Activated gamma-delta T cell treated with anti-CD3 and anti-CD28 coated beads, Interleukin-2, amount 50 U/mL, for 16 hours (primary cell): ENCODE measurements around the gene TLR9.

Experiments used
- DNase-seq: peaks from one replicate; pipeline ENCODE4 v3.0.0-alpha.2; 2020; ENCODE audit warnings: low read depth

Gene TLR9

DNA sequence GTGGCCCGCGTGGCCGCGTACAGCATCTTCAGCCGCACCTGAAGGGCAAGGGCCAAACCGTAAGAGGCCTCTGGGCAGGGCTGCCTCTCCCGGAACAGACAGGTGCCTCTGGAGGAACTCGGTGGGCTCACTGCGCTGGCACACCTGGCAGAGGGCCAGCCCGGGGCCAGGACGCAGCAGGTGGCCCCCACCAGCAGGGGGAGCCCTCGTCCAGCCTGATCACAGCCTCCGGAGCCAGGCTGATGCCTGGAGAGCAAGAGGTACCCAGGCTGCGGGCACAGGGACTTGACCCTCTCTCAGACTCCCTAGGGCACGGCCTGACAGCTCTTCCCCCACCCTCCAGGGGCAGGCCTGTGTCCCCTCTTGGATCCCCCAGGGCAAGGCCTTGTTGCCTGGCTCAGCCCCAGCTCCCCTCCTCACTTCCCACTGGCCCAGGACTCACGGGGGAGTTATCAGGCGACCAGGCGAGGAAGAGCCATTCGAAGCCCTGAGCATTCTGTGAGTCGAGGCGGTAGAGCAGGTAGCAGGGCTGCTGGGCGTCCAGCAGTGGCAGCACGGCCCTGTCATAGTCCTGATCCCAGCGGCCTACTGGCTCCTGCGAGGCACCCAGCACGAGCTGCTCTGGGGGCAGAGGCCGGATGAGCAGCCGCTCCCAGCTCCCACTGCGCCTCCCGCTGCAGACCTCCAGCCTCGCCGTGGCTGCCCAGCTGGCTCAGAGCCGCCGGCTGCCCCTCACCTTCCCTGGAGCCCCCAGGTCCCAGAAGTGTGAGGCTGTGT, 6.2 kb upstream of the TLR9 start:
- peak; percentile 88 for DNase-seq

DNA sequence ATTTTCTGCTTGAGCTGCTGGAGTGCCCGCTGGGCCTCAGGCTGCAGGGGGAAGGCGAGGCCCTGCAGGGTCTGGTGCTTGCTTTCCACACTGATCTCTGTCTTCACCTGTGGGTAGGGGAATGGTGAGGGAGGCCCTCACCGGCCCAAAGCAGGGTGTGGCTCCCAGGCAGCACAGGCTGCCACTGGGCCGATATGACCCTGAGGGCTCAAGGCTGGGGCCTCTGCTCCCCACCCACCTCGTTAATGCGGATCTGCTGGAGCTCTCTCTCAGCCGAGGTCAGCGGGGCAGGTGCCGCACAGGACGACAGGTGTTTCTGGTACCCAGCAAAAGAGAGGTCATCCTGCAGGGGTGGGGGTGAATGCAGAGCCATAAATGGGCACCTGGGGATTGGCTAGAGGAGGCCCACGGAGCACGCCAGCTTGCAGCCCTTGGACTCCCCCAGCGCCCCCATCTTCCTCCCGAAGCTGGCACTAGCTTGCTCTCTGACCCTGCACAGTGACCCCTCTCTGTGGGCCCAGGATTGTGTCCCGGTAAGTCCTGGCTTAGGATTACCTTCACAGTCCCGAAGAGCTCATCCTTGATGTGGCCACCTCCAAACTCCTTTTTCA, 5.5 kb upstream of the TLR9 start:
- DNase-seq: no peak

DNA sequence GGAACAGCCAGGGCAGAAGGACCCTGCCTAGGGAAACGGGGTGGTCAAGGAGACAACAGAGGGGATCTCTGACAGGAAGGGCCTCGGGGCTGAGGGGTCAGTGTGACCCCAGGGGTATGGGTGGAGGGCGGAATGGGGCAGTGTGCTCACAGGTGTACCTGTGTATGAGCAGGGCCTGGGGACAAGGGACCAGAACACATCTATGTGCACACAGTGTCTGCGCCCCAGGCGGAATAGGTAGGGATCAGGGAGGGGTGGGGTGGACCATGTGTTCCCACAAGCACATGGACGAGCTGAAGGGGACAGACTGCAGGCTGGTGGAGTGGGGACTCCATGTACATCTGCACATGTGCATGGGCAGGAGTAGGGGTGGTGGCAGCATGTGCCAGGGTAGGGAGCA, 5.0 kb upstream of the TLR9 start:
- DNase-seq: no peak

DNA sequence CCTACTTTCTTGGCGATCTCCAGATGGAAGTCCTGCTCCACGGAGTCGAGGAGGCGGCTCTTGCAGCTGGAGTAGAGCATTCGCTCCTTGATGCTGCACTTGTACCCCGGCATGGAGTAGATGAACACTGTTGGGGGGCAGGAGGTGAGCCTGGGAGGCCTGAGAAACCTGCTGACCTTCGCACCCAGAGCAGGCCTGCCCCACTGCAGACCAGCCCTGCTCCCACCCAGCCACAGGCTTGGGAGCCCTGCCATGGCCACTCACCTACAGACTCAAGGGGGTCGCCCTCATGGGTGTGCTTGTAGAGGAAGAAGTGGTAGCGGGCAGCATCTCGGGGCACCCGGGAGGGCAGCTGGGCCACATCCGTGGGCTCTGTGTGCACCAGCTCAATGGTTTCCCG, 4.2 kb upstream of the TLR9 start:
- DNase-seq: no peak

DNA sequence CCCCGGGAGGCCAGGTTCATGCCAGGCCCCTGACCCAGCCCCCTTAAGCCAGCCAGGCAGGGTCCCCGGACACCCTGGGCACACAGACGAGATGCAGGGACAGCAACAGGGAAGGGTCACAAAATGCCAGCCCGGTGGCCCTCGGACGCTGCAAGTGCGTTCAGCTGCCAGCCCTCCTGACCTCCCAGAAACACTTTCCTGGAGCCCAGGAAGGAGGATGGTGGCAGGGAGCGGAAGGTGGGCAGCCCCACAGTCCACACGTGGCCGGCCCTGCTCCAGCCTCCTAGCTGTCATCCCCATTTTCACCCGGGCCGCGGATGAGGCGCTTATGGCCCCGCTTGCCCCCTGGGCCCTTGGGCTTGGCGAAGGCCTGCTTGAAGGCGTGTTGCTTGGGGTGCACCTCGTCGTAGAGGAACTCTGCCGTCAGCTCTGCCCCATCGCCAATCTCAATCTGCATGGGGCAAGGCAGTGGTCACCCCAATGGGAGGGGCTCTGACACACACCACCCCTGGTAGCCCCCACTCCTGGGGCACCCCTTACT, 3.4 kb upstream of the TLR9 start:
- DNase-seq: no peak

DNA sequence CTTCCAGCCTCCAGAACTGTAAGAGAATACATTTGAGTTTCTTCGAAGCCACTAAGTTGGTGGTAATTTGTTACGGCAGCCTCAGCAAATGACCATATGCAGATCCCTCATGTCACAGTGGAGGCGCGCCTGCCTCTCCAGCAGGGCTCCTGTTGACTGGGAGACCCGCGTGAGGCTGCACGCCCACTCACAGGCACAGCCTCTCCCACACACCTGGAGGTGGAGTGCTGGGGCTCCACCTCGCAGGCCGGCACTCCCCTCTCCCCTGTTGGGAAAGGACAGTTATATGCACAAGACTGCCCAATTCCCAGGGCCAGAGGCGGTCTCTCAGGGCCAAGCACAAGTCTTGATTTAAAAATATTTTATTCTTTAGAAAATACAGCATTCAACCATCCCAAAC, 2.8 kb upstream of the TLR9 start:
- DNase-seq: no peak

DNA sequence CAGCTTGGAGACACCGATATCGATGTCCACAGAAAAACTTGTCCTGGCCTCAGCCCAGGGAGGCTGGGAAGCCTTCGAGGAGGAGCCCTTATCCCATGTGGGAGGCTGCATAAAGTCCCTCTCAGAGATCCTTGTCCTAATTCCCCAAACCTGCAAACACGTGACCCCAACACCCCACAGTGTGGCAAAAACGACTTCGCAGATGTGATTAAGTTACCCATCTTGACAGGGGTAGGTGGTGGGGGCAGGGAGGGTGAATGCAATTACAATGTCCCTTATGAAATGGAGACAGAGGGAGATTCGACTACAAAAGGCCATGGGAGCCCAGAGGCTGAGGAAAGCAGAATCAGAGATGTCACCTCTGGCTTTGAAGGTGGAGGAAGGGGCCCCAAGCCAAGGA, 2.3 kb upstream of the TLR9 start:
- DNase-seq: no peak

DNA sequence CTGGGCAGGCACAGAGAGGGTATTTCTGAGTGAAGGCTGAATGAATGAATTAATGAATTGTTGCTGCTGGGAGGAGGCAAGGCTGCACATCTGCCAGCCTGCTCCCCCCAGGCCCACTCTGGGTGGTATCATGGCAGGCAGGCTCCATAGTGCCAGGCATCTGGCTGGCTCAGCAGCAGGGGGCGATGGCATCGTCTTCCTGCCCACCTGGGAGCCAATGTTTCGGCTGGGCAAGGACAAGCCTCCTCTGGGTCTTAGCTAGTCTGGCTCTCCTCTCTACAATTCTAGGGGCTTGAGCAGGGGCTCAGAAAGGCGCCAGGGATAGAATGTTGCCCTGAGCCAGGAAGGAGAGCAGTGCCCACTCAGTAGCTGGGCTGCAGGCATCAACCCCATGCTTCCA, 1.7 kb upstream of the TLR9 start:
- DNase-seq: no peak

DNA sequence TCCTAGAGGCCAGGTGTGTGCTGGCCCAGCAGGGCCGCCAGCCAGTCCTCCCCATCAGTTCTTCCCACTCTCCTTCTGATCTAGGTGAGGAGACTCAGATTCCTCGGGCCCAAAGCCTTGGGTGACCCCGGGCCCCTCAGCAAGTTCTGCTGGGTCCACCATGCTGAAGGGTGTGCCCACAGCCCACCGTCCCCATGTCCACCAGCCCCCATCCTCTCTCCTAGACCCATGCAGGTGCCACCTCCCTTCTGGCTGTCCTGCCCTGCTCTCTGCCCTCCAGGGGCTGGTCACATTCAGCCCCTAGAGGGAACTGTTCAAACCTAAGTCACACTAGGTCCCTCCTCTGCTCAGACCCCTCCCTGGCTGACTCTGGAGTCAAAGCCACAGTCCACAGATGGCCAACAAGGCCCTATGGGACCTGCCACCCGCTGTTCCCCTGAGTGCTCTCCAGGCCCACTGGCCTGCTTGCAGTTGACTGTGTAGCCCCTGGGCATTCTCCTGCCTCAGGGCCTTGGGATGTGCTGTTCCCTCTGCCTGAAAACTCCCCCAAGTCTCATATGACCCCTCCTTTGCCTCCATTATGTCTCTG, 878 bp upstream of the TLR9 start:
- no peak for DNase-seq

DNA sequence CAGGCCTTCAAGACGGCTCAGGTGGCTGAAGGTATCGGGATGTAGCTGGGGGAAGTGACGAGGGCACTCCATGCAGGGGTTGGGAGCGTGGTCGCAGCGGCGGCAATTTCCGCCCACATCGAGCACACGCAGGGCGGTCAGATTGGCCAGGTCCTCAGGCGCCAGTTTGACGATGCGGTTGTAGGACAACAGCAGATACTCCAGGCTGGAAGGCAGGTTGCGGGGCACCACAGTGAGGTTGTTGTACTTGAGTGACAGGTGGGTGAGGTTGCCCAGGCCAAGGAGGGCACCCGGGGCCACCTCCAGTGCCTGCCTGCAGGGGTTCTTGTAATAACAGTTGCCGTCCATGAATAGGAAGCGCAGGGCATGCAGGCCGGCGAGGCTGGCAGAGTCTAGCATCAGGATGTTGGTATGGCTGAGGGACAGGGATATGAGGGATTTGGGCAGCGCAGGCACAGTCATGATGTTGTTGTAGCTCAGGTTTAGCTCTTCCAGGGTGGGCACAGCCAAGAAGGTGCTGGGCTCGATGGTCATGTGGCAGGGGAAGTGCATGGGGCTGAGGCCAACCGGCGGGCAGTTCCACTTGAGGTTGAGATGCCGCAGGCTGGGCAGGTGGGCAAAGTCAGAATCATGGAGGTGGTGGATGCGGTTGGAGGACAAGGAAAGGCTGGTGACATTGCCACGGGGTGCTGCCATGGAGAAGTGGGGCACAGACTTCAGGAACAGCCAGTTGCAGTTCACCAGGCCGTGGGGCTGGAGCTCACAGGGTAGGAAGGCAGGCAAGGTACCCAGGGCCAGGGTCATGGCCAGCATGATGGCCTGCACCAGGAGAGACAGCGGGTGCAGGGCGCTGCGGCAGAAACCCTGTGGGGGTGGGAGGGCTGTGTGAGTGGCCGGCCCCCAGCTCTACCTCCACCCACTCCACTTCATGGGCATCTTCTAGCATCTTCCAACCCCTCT, 1.7 kb downstream of the TLR9 start:
- no peak for DNase-seq

DNA sequence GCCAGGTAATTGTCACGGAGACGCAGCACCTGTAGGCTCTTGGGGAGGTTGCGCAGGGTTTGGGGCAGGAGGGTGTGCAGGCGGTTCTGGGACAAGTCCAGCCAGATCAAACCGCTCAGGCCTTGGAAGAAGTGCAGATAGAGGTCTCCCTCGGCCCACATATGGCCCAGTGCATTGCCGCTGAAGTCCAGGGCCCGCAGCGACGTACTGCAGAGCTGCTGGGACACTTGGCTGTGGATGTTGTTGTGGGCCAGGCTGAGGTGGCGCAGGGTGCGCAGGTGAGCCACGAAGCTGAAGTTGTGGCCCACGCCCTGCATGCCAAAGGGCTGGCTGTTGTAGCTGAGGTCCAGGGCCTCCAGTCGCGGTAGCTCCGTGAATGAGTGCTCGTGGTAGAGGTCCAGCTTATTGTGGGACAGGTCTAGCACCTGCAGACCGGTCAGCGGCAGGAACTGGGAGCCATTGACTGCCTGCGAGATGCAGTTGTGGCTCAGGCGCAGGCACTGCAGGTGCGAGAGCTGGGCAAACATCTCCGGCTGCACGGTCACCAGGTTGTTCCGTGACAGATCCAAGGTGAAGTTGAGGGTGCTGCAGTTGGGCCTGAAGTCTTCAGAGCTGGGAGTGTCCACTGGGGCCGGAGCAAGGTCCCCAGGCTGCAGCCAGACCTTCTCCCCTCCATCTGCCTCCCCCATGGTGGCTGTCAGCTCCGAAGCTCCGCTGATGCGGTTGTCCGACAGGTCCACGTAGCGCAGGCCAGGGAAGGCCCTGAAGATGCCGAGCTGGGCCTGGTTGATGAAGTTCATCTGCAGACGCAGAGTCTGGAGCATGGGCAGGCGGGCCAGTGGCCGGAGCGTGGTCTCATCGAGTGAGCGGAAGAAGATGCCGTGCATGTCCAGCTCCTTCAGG, 2.9 kb downstream of the TLR9 start:
- no peak for DNase-seq

DNA sequence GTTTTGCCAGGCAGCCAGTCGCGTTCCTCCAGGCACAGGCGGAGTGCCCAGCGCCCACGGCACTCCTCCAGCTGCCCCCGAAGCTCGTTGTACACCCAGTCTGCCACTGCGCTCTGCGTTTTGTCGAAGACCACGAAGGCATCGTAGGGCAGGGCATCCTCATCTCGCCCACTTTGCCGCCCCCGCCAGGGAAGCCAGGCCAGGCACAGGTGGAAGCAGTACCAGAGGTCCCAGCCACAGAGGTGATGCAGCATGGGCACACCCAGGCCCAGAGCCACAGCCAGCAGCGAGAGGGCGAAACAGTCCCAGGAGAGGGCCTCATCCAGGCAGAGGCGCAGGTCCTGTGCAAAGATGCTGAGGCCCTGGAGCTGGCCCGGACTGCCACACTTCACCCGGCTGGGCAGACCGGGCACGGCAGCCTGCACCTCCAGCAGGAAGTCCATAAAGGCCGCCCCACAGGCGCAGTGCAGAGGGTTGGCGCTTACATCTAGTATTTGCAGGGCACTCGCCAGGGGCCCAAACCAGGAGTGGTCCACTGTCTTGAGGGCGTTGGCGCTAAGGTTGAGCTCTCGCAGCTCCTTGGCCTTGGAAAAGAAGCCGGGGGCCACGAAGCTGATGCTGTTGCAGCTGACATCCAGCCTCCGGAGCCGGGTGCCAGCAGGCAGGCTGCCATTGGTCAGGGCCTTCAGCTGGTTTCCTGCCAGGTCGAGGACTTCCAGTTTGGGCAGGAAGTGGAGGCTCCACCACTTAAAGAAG, 3.7 kb downstream of the TLR9 start:
- no peak for DNase-seq

DNA sequence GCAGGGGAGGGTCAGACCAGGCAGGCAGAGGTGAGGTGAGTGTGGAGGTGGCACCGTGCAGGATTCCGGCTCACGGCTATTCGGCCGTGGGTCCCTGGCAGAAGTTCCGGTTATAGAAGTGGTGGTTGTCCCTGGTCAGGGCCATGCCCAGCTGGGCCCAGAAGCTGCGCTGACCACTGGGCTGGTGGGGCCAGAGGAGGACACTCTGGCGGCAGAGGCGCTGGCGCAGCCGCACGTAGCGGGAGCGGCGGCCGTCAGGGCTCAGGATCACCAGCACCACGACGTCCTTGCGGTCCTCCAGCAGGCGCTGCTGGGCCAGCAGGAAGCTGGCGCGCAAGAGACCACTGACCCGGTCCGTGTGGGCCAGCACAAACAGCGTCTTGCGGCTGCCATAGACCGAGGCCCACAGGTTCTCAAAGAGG, 4.3 kb downstream of the TLR9 start:
- DNase-seq: no peak

DNA sequence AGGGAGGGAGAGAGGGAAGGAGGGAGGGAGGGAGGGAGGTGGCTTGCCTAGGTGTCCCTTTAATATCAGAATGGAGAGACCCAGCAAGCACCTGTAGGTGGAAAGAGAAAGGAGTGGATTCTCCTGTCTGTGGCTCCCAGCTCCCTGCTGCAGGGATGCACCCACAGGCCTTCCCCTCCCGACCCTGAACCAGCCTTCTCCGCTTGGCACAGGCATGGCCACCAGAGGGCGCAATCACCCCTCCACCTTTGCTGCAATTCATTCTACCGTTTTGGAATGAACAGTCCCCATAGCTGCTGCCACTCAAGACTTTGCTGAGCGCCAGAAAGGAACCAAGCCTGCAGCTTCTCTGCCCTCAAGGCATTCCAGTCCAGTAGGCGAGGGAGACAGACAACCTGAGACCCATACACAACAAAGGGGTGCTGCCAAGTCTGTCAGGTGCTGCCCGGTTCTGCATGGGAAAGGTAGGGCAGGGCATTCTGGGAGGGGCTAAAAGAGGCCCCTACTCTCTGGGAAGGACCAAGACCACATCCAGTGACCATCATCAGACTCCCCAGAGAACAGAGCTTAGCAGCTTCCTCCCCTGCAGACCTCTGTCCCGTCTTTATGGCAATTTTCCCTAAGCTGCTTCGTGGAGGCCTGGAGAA, 4.9 kb downstream of the TLR9 start:
- DNase-seq: peak; percentile 84

DNA sequence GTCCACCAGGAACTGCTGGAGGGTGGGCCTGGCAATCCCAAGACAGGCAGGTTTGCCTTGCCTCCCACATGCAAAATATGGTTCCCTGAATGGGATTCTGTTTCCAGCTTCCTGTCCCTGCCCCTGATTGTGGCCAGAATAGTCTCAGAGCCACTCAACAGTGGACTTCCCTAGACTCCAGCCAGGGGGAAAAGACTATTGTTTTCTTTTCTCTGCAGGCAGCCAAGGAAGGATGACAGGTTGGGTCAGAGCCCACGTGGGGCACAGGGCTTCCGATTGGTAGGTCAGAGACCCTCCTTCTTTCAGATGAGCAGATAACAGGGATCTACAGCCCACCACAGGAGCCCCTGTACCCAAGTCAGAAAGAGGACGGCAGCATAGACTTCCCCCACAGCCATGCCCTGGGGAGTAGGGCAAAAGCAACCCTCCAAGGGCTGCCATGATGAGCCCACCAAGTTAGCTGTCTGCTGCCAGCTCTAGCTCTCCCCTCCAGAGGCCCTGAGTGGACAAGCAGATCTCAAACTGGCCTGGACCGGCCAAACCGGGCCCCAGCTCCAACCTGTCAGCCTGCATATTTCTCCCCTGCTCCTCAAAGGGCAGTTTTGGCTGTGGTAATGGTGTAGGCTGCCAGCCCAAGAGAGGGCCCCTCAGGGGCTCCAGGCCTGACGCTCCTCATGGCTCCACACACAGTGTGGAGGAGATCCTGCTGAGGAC, 6.4 kb downstream of the TLR9 start:
- no peak for DNase-seq

DNA sequence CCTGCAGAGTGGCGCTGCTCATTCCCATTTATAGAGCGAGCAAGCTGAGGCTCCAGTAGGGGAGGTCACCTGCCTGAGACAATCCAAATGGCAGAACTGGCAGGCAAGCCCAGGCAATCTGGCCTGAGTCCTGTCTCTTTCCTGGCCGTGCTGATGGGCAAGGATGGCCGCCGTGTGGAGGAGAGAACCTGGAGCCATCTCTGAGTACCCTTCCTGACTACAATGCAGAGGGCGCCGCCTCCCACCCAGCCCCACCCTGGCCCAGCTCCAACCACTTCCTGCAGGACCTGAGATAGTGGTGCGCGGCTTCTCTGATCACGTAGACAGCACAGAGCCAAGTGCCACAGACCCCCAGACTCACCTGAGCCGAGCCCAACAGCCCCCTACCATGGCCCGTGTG, 7.0 kb downstream of the TLR9 start:
- no peak for DNase-seq

DNA sequence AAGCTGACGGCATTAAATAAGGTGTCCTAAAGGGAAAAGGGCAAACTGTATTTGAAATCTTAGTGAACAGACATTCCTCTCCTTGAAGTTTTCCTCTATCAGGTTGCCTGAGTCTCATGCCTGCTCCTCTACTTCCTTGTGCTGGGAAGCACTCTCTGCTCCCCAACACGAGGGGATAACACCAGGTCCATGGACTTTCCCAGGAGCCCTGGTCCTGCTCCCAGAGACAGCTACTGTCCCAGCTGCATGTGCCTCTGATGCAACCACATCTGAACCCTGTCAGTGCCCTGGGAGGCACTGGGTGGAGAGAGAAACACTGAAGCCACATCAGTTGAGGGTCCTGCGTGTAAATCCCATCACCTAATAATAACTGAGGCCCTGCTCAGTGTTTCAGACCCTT, 7.4 kb downstream of the TLR9 start:
- DNase-seq: no peak

DNA sequence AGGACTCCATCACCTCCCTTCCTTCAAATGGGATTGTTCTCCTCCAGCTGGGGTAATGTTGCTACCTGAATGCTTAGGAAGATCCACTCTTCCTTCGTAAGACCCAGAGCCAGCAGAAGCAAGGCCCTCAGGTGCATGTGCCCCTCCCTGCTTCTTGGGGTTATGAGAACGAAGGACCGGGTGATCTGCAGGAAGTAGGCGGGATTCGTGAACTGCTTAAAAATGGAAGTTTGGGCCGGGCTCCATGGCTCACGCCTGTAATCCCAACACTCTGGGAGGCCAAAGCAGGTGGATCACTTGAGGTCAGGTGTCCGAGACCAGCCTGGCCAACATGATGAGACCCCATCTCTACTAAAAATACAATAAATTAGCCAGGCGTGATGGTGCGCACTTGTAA, 8.0 kb downstream of the TLR9 start:
- no peak for DNase-seq
